Body of pancreas (tissue), 4 donors: ENCODE results near the gene HERPUD1.

Source experiments
- CTCF ChIP-seq, 7 experiments: fragments of 450-650 bp in 4 of 7; fragments of 200-600 bp in 3 of 7; sonication (generic) in 3 of 7; IDR thresholded peaks; one replicate each; pipeline ENCODE4 v1.5.1; 2016 to 2019; ENCODE audit warnings: antibody characterized with exemption in 7 of 7
- POLR2A ChIP-seq, 3 donors: fragments of 450-650 bp; IDR thresholded peaks; one replicate each; pipeline ENCODE4 v1.6.1; 2016; ENCODE audit warnings: antibody characterized with exemption in 3 of 3, mild to moderate bottlenecking in 2 of 3

GRCh38 chr16:56969769-56970168 lies 37.8 kb downstream of the HERPUD1 start:
- TF ChIP-seq POLR2A (IDR thresholded peaks at IDR 0.05), result no peak
- no peak for TF ChIP-seq CTCF (IDR thresholded peaks at IDR 0.05)
